Naive thymus-derived CD8-positive, alpha-beta T cell (primary cell): ENCODE measurements around the gene UBAP2L. TPM values are rescaled to one million over a fixed set of nuclear protein-coding genes. Genes with fewer than 3 reads are reported as not detected.

Experiments
- microRNA-seq: library from miRNA; unstranded; fragments of <30 nt; microRNA quantifications from one replicate; pipeline ENCODE4 v1.2.0, GENCODE V29; 2022; ENCODE audit warnings: borderline microRNAs expressed
- polyA plus RNA-seq, 3 donors: library from polyadenylated mRNA; unstranded; fragments of 300-500 nt; fragmentation: Illumina TruSeq; gene quantifications; one replicate each; pipeline ENCODE4 v1.2.3, GENCODE V29; 2021
- total RNA-seq, 8 experiments: library from RNA in 2 of 8; stranded (reverse) in 2 of 8; gene quantifications; one replicate each; pipeline ENCODE4 v1.2.3 and lab custom pipeline; 2021 to 2026

The UBAP2L gene
- total and polyA plus RNA-seq, 5 experiments from 2014 or later: 42.0 to 206 (median 70.5) TPM

Small RNAs within 50 kb of the gene (microRNA-seq; reads per million reads assigned to microRNA genes)
- gene MIR190B: 20.5 reads per million, percentile 42 among the genes with 10 or more reads in this experiment

Other genes with a start within 250 kb of the UBAP2L start
- 100 to 1,000 TPM; 120 to 121 TPM for gene JTB, start 243.3 kb upstream of the UBAP2L start, total RNA-seq
- gene JTB, start 243.3 kb upstream of the UBAP2L start, polyA plus RNA-seq: 100 to 1,000 TPM; 302 to 384 (median 322) TPM
- 1 to 10 TPM; 2.8 to 3.1 TPM for gene RAB13, start 234.6 kb upstream of the UBAP2L start, total RNA-seq
- 1 to 10 TPM in 1 of 3 donors, under 1 TPM in 2; 0.53 to 1.0 (median 0.66) TPM for gene RAB13, start 234.6 kb upstream of the UBAP2L start, polyA plus RNA-seq
- 1,000 to 10,000 TPM; 5,101 to 5,184 TPM for gene RPS27, start 230.2 kb upstream of the UBAP2L start, total RNA-seq
- gene RPS27, start 230.2 kb upstream of the UBAP2L start, polyA plus RNA-seq: over 10,000 TPM; 23,491 to 26,660 (median 26,449) TPM
- under 1 TPM; 0.16 to 0.22 TPM for gene NUP210L, start 65.9 kb upstream of the UBAP2L start, total RNA-seq
- gene NUP210L, start 65.9 kb upstream of the UBAP2L start, polyA plus RNA-seq: under 1 TPM in 1 of 3 donors, not detected in 2; 0.06 TPM
- gene TPM3, start 28.9 kb upstream of the UBAP2L start, total RNA-seq: 100 to 1,000 TPM; 287 to 307 TPM
- 1,000 to 10,000 TPM in 1 of 3 donors, 100 to 1,000 TPM in 2; 791 to 1,022 (median 805) TPM for gene TPM3, start 28.9 kb upstream of the UBAP2L start, polyA plus RNA-seq
- gene CFAP141, start 14.6 kb upstream of the UBAP2L start, total RNA-seq: not detected
- gene CFAP141, start 14.6 kb upstream of the UBAP2L start, polyA plus RNA-seq: not detected
- 100 to 1,000 TPM; 112 to 118 TPM for gene HAX1, start 51.7 kb downstream of the UBAP2L start, total RNA-seq
- 100 to 1,000 TPM; 165 to 170 (median 169) TPM for gene HAX1, start 51.7 kb downstream of the UBAP2L start, polyA plus RNA-seq
- not detected for gene AQP10, start 100.1 kb downstream of the UBAP2L start, total RNA-seq
- gene AQP10, start 100.1 kb downstream of the UBAP2L start, polyA plus RNA-seq: not detected
- gene ATP8B2, start 104.6 kb downstream of the UBAP2L start, total RNA-seq: 100 to 1,000 TPM; 111 to 114 TPM
- gene ATP8B2, start 104.6 kb downstream of the UBAP2L start, polyA plus RNA-seq: 10 to 100 TPM; 48.5 to 65.1 (median 55.6) TPM
- 10 to 100 TPM; 44.4 to 49.9 TPM for gene IL6R, start 184.4 kb downstream of the UBAP2L start, total RNA-seq
- gene IL6R, start 184.4 kb downstream of the UBAP2L start, polyA plus RNA-seq: 10 to 100 TPM; 20.1 to 44.1 (median 28.4) TPM